ENCODE data around the gene CCDC179.

- TF ChIP-seq CTCF (IDR thresholded peaks at IDR 0.05; ENCODE audit: low read length) (no peak), EZH2 (IDR thresholded peaks at IDR 0.05; ENCODE audit: borderline replicate concordance, low read length) (no peak)
Measured at GRCh38 chr11:22900764-22901486, 40.7 kb upstream of the CCDC179 start.

Measured in OCI-LY1 (cell line).